Measurements from ENCODE around the gene SFXN5.

- TF ChIP-seq CTCF (IDR thresholded peaks at IDR 0.05) (no peak), HOXA7 (CRISPR knock-in tag; IDR thresholded peaks at IDR 0.05) (no peak), REST (IDR thresholded peaks at IDR 0.05) (no peak), RFX5 (IDR thresholded peaks at IDR 0.05) (no peak), POLR2AphosphoS2 (conservative IDR thresholded peaks at IDR 0.05; ENCODE audit: low read length) (no peak), EP300 (IDR thresholded peaks at IDR 0.05) (no peak), RAD21 (conservative IDR thresholded peaks at IDR 0.05 in 1 of 2, IDR thresholded peaks at IDR 0.05 in 1 of 2) (no peak), POLR2A (IDR thresholded peaks at IDR 0.05; ENCODE audit: low read length) (no peak), MAX (IDR thresholded peaks at IDR 0.05) (no peak), MYC (IDR thresholded peaks at IDR 0.05; ENCODE audit: borderline replicate concordance, low read length) (no peak), KDM1A (IDR thresholded peaks at IDR 0.05; ENCODE audit: low read depth) (no peak), CEBPB (IDR thresholded peaks at IDR 0.05) (no peak), EHMT2 (IDR thresholded peaks at IDR 0.05; ENCODE audit: low read depth) (no peak)
Observed at GRCh38 chr2:73081181-73081671, 9.7 kb upstream of the SFXN5 start.
